ENCODE data around the gene PRMT1.

Gene PRMT1

DNA sequence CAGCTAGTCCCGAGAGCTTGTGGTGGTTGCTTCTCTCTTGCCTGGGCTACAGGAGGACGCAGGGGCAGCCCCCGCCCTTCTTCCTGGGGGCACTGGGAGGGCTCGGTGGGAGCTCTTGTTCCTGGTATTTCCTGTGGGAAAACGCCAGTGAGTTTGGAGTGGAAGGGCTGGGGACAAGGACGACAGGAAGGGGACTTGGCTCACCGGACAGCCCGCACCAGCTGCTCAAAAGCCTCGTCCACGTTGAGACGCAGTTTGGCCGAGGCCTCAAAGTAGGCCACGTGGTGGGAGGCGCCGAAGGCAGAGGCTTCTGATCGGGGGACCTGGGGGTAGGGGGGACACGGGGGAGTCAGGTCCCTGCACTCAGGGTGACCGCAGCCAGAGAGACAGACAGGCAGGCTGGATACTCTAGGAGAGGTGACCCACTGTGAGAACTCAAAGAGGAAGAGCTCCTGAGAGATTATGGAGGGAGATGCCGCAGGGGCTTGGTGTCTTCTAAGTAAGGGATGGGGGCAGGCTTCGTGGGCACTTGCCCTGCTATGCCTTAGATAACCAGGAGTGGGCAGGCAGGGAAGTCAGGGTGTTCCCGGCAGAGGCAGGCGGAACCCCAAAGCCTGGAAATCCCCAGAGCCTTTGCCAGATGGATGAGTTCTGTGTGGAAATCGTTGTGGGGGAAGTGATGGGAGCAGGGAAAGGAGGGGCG, 41.4 kb upstream of the PRMT1 start:
- TF ChIP-seq, protein P1, sequence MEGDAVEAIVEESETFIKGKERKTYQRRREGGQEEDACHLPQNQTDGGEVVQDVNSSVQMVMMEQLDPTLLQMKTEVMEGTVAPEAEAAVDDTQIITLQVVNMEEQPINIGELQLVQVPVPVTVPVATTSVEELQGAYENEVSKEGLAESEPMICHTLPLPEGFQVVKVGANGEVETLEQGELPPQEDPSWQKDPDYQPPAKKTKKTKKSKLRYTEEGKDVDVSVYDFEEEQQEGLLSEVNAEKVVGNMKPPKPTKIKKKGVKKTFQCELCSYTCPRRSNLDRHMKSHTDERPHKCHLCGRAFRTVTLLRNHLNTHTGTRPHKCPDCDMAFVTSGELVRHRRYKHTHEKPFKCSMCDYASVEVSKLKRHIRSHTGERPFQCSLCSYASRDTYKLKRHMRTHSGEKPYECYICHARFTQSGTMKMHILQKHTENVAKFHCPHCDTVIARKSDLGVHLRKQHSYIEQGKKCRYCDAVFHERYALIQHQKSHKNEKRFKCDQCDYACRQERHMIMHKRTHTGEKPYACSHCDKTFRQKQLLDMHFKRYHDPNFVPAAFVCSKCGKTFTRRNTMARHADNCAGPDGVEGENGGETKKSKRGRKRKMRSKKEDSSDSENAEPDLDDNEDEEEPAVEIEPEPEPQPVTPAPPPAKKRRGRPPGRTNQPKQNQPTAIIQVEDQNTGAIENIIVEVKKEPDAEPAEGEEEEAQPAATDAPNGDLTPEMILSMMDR (IDR thresholded peaks at IDR 0.05): no peak
- Histone ChIP-seq H3K27ac (no peak overlapping the region), H3K36me3 (peaks cover 12 to 25% (median 22%) of the 10 kb centered on the region in 3 donors), H3K4me1 (peaks cover 0 to 42% (median 19%) of the 10 kb centered on the region in 4 donors), H3K4me3 (no peak overlapping the region), H3K27me3 (no peaks in the 10 kb centered on the region), H3K9me3 (no peaks in the 10 kb centered on the region)
- DNase-seq: no peak
- intact Hi-C loops (cut with DNase I; ENCODE audit: low total_unique reads): loop anchor here (2.0 kb wide), 1 partner anchor 43 kb away; no protein-coding TSS in a partner anchor

DNA sequence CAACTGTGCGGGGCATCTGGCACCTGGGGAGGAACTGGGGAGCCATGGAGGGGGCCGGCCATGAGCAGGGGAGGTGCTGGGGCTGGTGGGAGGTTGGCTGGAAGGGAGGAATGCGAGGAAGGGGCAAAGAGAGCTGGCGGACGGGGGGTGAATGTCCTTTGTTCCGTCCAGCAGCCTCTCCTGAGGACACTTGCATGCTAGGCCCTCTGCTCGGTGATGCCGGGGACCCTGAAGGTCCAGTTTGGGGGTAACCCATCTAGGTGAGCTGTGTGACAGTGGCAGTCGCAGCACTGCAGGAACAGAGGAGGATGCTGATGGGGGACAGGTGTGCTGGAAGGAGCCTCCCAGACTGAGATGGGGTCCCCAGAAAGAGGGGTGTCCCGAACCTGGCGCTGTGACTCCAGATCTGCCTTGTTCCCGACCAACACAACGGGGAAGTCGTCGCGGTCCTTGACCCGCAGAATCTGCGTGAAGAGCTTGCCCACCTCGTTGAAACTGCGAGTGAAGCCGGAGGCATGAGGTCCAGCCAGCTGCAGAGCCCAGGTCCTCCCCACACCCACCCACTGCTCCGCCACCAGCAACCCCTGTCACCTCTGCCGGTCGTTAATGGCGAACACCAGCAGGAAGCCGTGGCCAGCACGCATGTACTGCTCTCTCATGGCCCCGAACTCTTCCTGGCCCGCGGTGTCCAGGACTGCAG, 40.7 kb upstream of the PRMT1 start:
- no peak for DNase-seq
- peak overlapping the region; percentile 18 to 38 for H3K27ac ChIP-seq
- no peaks in the 10 kb centered on the region for H3K27me3 ChIP-seq
- no peaks in the 10 kb centered on the region for H3K9me3 ChIP-seq
- TF ChIP-seq, protein P1 (IDR thresholded peaks at IDR 0.05): no peak
- H3K4me3 ChIP-seq: no peak overlapping the region
- peaks cover 12 to 25% (median 22%) of the 10 kb centered on the region in 3 donors for H3K36me3 ChIP-seq
- intact Hi-C loops (cut with DNase I; ENCODE audit: low total_unique reads): loop anchor here (2.0 kb wide), 1 partner anchor 44 kb away; no protein-coding TSS in a partner anchor
- H3K4me1 ChIP-seq: peaks cover 0 to 38% (median 18%) of the 10 kb centered on the region in 4 donors

DNA sequence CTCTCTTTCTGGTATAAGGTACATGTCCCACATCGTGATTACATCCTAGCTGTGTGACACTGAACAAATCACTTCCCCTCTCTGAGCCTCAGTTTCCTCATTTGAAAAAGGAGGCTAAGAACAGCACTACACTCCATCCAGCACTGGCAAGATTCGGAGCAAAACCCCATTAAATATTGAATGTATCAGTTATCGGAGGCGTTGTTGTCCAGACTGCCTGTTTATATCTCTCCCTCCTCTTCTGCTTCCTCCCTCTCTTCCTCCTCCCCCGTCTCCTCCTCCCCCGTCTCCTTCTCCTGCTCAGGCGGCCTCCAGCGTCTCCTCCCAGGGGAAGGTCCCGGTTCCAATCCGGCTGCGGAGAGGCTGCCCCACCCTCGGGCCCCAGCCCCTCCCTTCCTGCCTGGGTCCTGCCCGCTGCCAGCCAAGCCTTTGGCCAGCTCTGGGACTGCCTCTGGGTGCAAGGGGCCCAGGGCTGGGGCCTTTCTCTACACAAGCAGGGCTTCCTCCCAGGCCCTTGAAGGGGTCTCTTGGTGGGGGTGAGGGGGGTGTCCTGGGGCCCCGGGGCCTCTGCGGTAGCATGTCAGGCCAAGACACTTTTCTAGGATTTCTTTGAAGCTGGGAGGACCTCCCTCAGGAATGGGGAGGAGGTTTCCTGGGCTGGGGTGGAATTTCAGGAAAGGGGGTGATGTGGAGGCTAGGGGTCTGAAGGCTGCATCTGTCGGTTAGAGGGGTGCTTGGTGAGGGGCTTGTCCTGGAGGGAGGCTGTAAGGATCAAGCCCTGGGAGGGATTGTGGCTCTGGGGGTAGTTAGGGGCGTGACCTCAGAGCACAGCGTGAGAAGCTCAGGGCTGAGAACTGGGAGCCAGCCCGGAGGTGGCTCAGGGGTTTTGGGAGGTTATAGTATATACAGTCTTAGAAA, 39.0 kb upstream of the PRMT1 start:
- H3K27me3 ChIP-seq: no peaks in the 10 kb centered on the region

DNA sequence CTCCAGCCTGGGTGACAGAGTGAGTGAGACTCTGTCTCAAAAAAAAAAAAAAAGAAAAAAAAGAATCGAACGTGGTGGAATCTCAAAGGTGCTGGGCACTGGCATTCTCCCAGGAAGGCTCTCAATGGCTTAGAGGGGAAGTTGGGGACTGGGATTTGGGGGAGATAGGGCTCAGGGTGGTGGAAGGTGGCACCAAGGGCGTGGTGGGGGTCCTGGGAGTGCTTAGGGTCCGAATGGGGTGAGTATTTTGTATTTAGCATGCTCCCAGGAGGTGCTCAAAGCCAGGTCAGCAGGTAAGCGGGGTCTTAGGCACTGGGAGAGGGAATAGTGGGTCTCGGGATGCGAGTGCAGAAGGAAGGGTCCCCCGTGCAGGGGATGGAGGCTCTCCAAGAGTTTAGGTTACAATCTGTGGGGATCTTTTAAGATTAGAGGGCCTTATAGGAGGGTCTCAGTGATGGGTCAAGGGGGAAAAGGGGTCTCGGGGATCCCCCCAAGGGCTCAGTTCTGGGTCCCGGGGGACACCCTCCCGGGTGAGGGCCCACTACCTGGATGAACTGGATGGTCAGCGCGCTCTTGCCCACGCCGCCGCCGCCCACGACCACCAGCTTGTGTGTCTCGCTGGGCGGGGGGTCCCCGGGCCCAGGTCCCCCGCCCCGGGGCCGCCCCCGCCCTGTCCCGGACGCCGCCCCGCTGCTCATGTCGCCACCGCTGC, 37.5 kb upstream of the PRMT1 start:
- Histone ChIP-seq H3K27me3 (no peaks in the 10 kb centered on the region), H3K27ac (peak overlapping the region; percentile 93 to 97), H3K4me3 (peak overlapping the region; percentile 92 to 99), H3K4me1 (peaks cover 5 to 53% (median 33%) of the 10 kb centered on the region in 4 donors), H3K9me3 (no peaks in the 10 kb centered on the region), H3K36me3 (peaks cover 12 to 24% (median 22%) of the 10 kb centered on the region in 3 donors)
- DNase-seq: peak in 1 of 2 donors; percentile 42
- intact Hi-C loops (cut with DNase I; ENCODE audit: low total_unique reads): no loop called here
- TF ChIP-seq, protein P1 (IDR thresholded peaks at IDR 0.05): no peak

More for the DNA sequence above, 39.0 kb upstream of the PRMT1 start:
- H3K4me3 ChIP-seq: peak overlapping the region; percentile 92 to 99
- peak overlapping the region; percentile 93 to 97 for H3K27ac ChIP-seq
- peaks cover 0 to 44% (median 22%) of the 10 kb centered on the region in 4 donors for H3K4me1 ChIP-seq
- intact Hi-C loops (cut with DNase I; ENCODE audit: low total_unique reads): loop anchor here (2.0 kb wide), 1 partner anchor 45 kb away; no protein-coding TSS in a partner anchor
- H3K36me3 ChIP-seq: peaks cover 12 to 25% (median 22%) of the 10 kb centered on the region in 3 donors
- TF ChIP-seq, protein P1 (IDR thresholded peaks at IDR 0.05): no peak
- H3K9me3 ChIP-seq: no peaks in the 10 kb centered on the region
- DNase-seq: peak; percentile 94 to 98
